OCI-LY1 (cell line): ENCODE measurements around the gene DUSP6.
A peak's percentile ranks its signal among the peaks of the same experiment; 100 is the strongest.

Experiments used
- H2AFZ ChIP-seq: fragments of 200-600 bp; sonication (generic), shearing (Covaris generic); 2 replicates; pipeline ENCODE4 v1.6.0; 2014; ENCODE audit warnings: antibody characterized with exemption, mild to moderate bottlenecking, low read length
- H3F3A ChIP-seq: fragments of 200-600 bp; sonication (generic), shearing (Covaris generic); 2 replicates; pipeline ENCODE4 v1.6.0; 2014; ENCODE audit warnings: mild to moderate bottlenecking, antibody characterized with exemption, low read length, moderate library complexity; ENCODE audit not compliant: insufficient read depth
- H3K27ac ChIP-seq: fragments of 200-600 bp; sonication (generic); 2 replicates; pipeline ENCODE4 v1.5.1; 2014; ENCODE audit warnings: low read length, mixed run types, mild to moderate bottlenecking, low read depth; ENCODE audit not compliant: poor library complexity, severe bottlenecking
- H3K27me3 ChIP-seq: fragments of 200-600 bp; sonication (generic); 2 replicates; pipeline ENCODE4 v1.6.0; 2014; ENCODE audit warnings: antibody characterized with exemption, mild to moderate bottlenecking, low read length, moderate library complexity; ENCODE audit not compliant: insufficient read depth
- H3K36me3 ChIP-seq: fragments of 200-600 bp; sonication (generic); 2 replicates; pipeline ENCODE4 v1.6.1; 2014; ENCODE audit warnings: mild to moderate bottlenecking, antibody characterized with exemption, low read length, moderate library complexity, mixed read lengths; ENCODE audit not compliant: insufficient read depth
- H3K4me1 ChIP-seq: fragments of 200-600 bp; sonication (generic); 2 replicates; pipeline ENCODE4 v1.5.1; 2014; ENCODE audit warnings: mild to moderate bottlenecking, low read length, moderate library complexity; ENCODE audit not compliant: insufficient read depth, severe bottlenecking
- H3K4me2 ChIP-seq: fragments of 200-600 bp; sonication (generic), shearing (Covaris generic); 2 replicates; pipeline ENCODE4 v1.6.1; 2014; ENCODE audit warnings: low read length
- H3K4me3 ChIP-seq: fragments of 200-600 bp; sonication (generic); 2 replicates; pipeline ENCODE4 v1.5.1; 2014; ENCODE audit warnings: low read length, low read depth, mild to moderate bottlenecking, mixed read lengths; ENCODE audit not compliant: poor library complexity, severe bottlenecking
- H3K79me2 ChIP-seq: fragments of 200-600 bp; shearing (Covaris generic); 2 replicates; pipeline ENCODE4 v1.6.1; 2016; ENCODE audit warnings: mixed run types, low read length, mixed read lengths; ENCODE audit not compliant: insufficient read depth
- H3K9ac ChIP-seq: fragments of 200-600 bp; sonication (generic), shearing (Covaris generic); 2 replicates; pipeline ENCODE4 v1.6.1; 2014; ENCODE audit warnings: mild to moderate bottlenecking, low read length, mixed read lengths
- H3K9me2 ChIP-seq: fragments of 200-600 bp; sonication (generic), shearing (Covaris generic); 2 replicates; pipeline ENCODE4 v1.6.1; 2014; ENCODE audit warnings: low read depth, mild to moderate bottlenecking, low read length, mixed read lengths
- H3K9me3 ChIP-seq: fragments of 200-600 bp; shearing (Covaris generic); 2 replicates; pipeline ENCODE4 v1.6.1; 2014; ENCODE audit warnings: low read length, mixed read lengths
- H4K20me1 ChIP-seq: fragments of 200-600 bp; sonication (generic), shearing (Covaris generic); 2 replicates; pipeline ENCODE4 v1.6.0; 2016; ENCODE audit warnings: mild to moderate bottlenecking, low read length; ENCODE audit not compliant: insufficient read depth
- EZH2 ChIP-seq: fragments of 200-600 bp; sonication (generic), shearing (Covaris generic); IDR thresholded peaks from 2 replicates; pipeline ENCODE4 v1.8.0; 2017; ENCODE audit warnings: borderline replicate concordance, mixed run types, mild to moderate bottlenecking, antibody characterized with exemption, low read length, moderate library complexity, mixed read lengths
- TF ChIP-seq, protein P1 (sequence below): fragments of 200-600 bp; sonication (generic), shearing (Covaris generic); IDR thresholded peaks from 2 replicates; pipeline ENCODE4 v1.5.1; 2017; ENCODE audit warnings: mild to moderate bottlenecking, antibody characterized with exemption, low read length, moderate library complexity, mixed read lengths

DUSP6 gene

GRCh38 chr12:89345830-89346740, 6.2 kb downstream of the DUSP6 start:
- Histone ChIP-seq H3K9me2 (no peaks in the 10 kb centered on the region), H4K20me1 (no peaks in the 10 kb centered on the region), H3K4me2 (peak overlapping the region; percentile 50), H3K27me3 (no peaks in the 10 kb centered on the region), H3K4me3 (peak overlapping the region; percentile 23), H3K9me3 (no peaks in the 10 kb centered on the region), H3K4me1 (peaks cover 37% of the 10 kb centered on the region), H3K79me2 (no peaks in the 10 kb centered on the region), H3K9ac (no peak overlapping the region), H3F3A (no peaks in the 10 kb centered on the region), H2AFZ (no peak overlapping the region), H3K36me3 (no peaks in the 10 kb centered on the region), H3K27ac (peak overlapping the region; percentile 48)
- TF ChIP-seq, protein P1, sequence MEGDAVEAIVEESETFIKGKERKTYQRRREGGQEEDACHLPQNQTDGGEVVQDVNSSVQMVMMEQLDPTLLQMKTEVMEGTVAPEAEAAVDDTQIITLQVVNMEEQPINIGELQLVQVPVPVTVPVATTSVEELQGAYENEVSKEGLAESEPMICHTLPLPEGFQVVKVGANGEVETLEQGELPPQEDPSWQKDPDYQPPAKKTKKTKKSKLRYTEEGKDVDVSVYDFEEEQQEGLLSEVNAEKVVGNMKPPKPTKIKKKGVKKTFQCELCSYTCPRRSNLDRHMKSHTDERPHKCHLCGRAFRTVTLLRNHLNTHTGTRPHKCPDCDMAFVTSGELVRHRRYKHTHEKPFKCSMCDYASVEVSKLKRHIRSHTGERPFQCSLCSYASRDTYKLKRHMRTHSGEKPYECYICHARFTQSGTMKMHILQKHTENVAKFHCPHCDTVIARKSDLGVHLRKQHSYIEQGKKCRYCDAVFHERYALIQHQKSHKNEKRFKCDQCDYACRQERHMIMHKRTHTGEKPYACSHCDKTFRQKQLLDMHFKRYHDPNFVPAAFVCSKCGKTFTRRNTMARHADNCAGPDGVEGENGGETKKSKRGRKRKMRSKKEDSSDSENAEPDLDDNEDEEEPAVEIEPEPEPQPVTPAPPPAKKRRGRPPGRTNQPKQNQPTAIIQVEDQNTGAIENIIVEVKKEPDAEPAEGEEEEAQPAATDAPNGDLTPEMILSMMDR, result no peak
- no peak for TF ChIP-seq EZH2

DNA sequence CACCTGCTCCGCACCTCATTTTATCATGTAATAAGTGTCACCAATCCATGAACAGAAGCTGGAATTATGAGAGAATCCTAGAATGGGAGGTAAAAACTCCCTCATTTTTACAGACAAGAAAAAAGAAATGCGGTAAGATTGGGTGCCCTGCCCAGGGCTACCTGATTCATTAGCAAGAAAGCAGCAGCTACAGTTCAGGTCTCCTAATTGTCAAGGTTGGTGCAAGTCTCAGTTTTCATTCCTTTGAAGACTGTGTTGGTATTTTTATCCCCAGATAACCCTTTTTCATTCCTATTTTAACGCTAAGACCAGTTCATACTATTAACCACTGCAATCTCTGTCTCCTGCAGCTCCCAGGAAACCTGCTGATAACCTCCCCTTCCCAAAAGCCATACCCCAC, 6.9 kb downstream of the DUSP6 start:
- Histone ChIP-seq H3K79me2 (no peaks in the 10 kb centered on the region), H2AFZ (no peak overlapping the region), H3K4me1 (peaks cover 30% of the 10 kb centered on the region), H3K9me3 (no peaks in the 10 kb centered on the region), H3K9me2 (no peaks in the 10 kb centered on the region), H3K9ac (no peak overlapping the region), H3K27ac (peak overlapping the region; percentile 48), H3K4me2 (no peak overlapping the region; the same call in 1 of the 2 replicates), H3K27me3 (no peaks in the 10 kb centered on the region), H3K36me3 (no peaks in the 10 kb centered on the region), H4K20me1 (no peaks in the 10 kb centered on the region), H3K4me3 (no peak overlapping the region), H3F3A (no peaks in the 10 kb centered on the region)
- TF ChIP-seq, protein P1, result no peak
- TF ChIP-seq EZH2, result no peak

DNA sequence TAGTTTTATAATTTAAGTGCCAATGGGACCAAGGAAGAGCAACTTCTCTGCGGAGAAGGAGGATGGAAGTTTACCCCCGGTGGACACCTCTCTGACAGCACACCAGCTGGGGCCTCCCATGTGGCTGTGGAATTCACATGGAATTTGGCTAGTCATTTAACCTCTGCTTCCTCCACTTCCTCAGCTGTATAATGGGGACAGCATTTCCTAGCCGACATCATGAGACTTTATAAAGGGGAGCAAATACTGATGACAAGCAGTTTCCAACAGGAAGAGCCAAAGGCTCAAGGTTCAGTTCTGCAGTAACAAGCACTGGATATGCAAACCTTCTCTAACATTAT, 7.5 kb downstream of the DUSP6 start:
- H3K4me3 ChIP-seq, result no peak overlapping the region
- no peak overlapping the region for H3K9ac ChIP-seq
- no peaks in the 10 kb centered on the region for H4K20me1 ChIP-seq
- H3K27me3 ChIP-seq, result no peaks in the 10 kb centered on the region
- H3K9me2 ChIP-seq, result no peaks in the 10 kb centered on the region
- peaks cover 25% of the 10 kb centered on the region for H3K4me1 ChIP-seq
- H3K79me2 ChIP-seq, result no peaks in the 10 kb centered on the region
- no peak for TF ChIP-seq EZH2
- TF ChIP-seq, protein P1, result no peak
- no peaks in the 10 kb centered on the region for H3F3A ChIP-seq
- no peak overlapping the region for H2AFZ ChIP-seq
- no peaks in the 10 kb centered on the region for H3K36me3 ChIP-seq
- no peak overlapping the region for H3K27ac ChIP-seq
- no peaks in the 10 kb centered on the region for H3K9me3 ChIP-seq
- H3K4me2 ChIP-seq, result no peak overlapping the region
